Bronchial epithelial cell (primary cell): Measurements from ENCODE around the gene DPP6. TPM values are rescaled to one million over a fixed set of nuclear protein-coding genes. Genes with fewer than 3 reads are reported as not detected.
"Not testable (repeated sequence)": the region's sequence is repeated elsewhere in the genome, so short reads cannot be mapped to it uniquely, and the experiment has no call there.

Experiments
- DNase-seq: peaks from one replicate; pipeline ENCODE4 v3.0.0-alpha.2; 2010; ENCODE audit warnings: low read depth
- FAIRE-seq: peaks from 2 replicates; lab custom pipeline; 2011; peaks lifted over from hg19 to GRCh38; lab: Jason Lieb, UNC
- H3K27me3 ChIP-seq: 2 replicates; pipeline ENCODE4 v1.5.1; 2011; ENCODE audit warnings: low read length; ENCODE audit not compliant: control insufficient read depth, insufficient read depth
- H3K36me3 ChIP-seq: 2 replicates; pipeline ENCODE4 v1.5.1; 2011; ENCODE audit warnings: low read length; ENCODE audit not compliant: control insufficient read depth, insufficient read depth
- H3K4me3 ChIP-seq: 2 replicates; pipeline ENCODE4 v1.5.1; 2011; ENCODE audit warnings: mild to moderate bottlenecking, low read depth, low read length, control low read depth
- total RNA-seq: library from RNA; depleted of rRNA; stranded (reverse); fragments of >200 nt; gene quantifications from 2 replicates; pipeline ENCODE4 v1.2.1, GENCODE V29; 2014

The DPP6 gene
- total RNA-seq = not detected in 2 replicates

DNA sequence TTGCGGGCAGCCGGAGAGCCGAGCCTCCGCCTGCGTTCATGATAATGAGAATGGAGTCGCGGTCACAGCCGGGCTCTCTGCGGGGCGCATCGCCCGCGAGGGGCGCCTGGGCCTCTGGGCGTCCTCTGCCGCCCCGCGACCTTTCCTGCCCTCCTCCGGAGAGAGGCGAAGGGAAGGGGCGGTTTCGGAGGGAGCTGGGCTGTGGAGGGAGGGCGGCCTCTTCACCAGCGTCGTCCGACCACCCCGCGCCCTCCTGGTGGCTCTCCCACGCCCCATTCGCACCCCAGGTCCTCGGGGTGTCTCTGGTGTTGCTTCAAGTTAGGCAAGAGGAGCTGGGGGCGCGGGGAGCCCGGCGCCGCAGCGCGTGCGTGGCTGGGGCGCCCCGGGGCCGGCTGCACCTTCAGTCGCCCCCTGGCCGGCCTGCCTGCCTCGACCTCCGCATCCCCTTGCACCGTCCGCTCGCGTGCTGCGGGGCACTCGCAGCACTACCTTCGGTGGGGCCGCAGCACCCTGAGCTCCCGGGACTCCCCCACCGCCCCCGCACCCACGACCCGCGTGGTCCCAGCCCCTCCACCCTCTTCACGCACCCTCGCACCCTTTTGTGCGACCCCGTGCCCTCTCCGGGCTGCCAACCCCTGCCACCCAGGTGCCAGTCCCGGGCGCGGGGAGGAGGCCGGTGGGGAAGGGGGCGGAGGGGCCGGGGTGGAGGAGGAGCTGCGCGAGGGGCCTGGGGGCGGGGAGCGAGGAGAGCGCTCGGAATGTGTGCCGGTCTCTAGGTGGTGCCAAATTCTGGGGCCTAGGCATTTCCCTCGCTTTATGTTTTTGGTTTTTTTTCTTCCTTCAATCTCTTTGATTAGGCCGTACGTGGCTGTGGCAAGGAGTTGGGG, at the start of gene DPP6:
Gene DPP6, plus strand, starts transcription at position 756 of the 887 bp plus-strand sequence.
- not testable (repeated sequence) for DNase-seq, H3K4me3 ChIP-seq, FAIRE-seq, H3K27me3 ChIP-seq, H3K36me3 ChIP-seq

DNA sequence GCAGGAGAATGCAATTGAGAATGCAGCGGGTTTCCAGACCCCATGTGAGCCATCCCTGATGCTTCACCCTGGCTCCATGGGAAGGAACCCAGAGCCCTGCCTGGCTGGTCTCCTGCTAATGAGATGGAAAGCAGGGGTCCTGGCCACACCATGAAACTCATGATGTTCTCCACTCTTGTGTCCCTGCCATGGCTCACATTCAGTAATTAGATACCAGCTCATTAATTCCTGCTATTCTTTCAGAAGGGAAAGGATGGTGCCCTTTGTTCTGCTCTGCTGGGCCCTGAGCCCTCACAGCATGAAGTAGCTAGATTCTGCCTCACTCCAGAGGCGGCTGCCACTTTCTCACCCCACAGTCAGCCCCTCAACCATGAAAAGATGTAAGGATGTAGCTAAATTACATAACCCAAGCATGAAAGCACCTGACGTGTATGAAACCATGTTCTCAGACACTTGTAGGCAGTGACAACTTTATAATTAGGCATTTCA, 42.7 kb upstream of the DPP6 start:
- H3K27me3 ChIP-seq, H3K36me3 ChIP-seq, H3K4me3 ChIP-seq, DNase-seq, FAIRE-seq: not testable (repeated sequence)

DNA sequence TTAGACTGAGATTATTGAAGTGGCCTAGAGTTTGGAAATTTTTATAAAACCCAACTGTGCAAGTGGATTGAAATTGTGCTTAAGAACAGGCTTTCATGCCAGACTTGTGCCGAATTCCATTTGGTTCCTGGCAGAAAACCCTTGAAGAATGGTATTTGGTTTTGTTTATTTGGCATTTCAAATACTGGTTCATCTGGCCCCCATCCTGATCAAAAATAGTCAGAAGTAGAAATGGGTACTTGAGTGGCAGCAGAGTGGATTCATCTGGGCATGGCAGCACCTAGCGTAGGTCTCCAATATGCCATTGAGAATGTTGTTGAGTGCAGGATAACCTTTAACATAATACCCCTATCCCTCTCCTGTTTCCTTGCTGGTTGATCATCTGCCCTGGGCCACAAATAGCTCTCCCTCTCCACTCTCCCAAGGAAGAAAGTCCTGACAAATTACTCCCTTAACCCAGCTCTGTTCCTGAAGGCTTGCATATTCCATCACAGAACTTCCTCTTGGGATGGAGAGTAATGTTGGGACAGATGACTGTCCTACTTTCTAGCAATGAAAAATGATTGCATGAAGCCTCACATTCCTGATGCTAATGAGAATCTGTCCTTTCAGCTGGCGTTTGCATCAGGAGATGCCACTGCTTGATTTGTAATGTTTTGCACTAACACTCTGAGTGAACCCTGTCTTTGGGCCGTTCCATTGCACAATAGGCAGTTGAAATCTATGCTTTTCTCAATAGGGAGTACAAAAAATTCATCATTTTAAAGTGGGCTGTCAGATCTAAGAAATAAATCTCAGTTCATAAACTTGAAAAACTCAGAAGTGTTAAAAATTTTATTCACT, 41.3 kb upstream of the DPP6 start:
- not testable (repeated sequence) for H3K27me3 ChIP-seq, H3K36me3 ChIP-seq, FAIRE-seq, DNase-seq, H3K4me3 ChIP-seq

DNA sequence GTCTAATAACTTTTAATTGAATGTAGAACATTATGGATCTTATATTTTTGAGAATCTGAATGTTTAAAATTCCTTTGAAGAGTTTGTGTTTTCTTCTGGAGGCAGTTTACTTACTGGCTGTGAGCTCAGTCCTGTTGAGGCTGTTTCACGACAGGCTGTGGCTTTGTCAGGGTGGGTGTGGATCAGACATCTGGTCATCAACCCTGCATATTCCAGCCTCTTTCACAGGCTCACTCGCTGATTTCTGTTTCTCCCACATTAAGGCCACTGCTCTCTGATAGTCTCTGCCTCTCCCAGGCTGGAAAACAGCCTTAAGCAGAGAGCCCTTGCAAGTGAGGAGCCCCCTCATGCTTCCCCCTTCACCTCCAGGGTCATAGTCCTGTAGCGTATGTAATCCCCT, 39.4 kb upstream of the DPP6 start:
- H3K27me3 ChIP-seq, DNase-seq, H3K36me3 ChIP-seq, FAIRE-seq, H3K4me3 ChIP-seq: not testable (repeated sequence)

DNA sequence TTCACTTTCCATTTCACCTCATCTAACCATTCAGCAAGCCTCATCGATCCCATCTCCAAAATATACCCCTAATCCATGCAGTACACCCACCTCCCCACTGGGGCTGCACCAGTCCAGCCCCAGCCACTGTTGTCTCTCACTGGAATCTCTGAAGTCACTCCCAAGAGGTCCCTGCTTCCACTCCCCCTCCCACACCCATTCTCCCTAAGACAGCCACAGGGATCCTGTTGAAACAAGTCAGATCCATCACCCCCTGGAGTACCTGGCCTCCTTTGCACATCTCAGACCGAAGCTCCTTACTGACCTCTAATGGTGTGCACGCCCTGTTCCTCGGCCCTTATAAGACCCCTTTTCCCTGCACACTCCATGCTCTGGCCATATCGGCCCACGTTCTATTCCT, 36.6 kb upstream of the DPP6 start:
- not testable (repeated sequence) for H3K36me3 ChIP-seq, H3K4me3 ChIP-seq, DNase-seq, FAIRE-seq, H3K27me3 ChIP-seq

DNA sequence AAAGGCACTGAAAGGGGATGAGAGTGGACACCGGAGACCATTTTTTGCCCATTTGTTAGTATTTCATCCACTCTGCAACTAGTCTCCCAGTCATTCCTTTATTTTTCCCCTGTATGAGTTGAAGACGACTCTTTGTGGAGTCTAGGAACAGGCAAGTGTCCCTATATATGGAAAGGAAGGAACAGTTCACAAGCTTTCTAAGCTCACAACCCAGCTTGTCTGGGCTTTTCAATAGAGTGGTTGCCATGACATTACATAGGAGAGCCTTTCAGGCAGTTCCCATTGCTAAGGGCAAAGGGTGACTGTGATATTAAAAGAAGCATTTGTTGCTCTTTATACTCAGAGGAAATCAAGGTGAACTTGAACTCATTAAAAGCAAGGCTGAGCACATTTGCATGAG, 33.8 kb upstream of the DPP6 start:
- DNase-seq, FAIRE-seq, H3K27me3 ChIP-seq, H3K4me3 ChIP-seq, H3K36me3 ChIP-seq: not testable (repeated sequence)

DNA sequence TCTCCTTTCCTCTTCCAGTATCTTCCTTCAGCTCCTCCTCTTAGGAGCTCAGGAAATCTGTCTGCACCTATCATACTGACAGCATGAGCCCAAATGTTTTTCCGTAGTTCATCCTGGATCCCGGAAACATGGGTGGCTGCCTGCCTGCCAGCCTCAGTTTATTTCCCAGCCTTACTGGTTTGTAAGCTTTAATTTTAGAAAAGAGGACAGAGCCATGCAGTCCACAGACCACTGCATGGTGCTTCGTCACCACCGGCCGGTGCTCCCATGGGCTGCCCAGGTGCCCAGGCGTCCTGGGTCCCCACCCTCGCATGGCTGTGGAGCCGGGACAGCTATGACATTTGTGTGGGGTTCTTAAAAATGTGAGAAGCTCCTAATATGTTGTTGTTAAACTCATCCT, 24.4 kb upstream of the DPP6 start:
- FAIRE-seq, H3K4me3 ChIP-seq, DNase-seq, H3K36me3 ChIP-seq, H3K27me3 ChIP-seq: not testable (repeated sequence)

DNA sequence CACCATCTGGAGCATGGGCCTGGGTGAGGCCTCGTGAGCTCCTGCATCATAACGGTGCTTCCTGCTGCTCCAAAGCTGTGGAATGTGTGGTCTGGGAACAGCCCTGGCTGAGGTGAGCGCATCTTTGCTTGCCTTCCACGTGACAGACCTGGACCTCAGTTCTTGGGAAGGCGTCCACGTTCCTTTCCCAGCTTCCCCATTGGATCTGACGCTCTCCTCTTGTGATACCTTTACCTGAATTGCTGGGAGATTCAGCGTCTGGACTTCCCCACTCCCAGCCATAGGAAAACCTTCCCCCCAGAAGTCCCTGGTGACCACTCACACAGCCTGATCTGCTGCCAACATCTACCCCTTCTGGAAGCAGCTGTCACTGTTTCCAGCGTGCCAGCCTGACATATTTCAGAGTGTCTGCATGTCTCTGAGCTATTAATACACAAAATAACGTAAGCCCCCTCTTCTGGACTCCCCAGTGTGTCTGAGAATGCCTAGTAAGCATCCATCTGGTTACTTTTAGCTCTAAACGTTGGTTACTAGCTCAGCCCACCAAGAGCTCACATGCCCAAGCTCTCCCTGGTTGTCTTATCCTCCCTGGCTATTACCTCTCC, 21.6 kb upstream of the DPP6 start:
- FAIRE-seq, H3K36me3 ChIP-seq, H3K27me3 ChIP-seq, H3K4me3 ChIP-seq, DNase-seq: not testable (repeated sequence)

DNA sequence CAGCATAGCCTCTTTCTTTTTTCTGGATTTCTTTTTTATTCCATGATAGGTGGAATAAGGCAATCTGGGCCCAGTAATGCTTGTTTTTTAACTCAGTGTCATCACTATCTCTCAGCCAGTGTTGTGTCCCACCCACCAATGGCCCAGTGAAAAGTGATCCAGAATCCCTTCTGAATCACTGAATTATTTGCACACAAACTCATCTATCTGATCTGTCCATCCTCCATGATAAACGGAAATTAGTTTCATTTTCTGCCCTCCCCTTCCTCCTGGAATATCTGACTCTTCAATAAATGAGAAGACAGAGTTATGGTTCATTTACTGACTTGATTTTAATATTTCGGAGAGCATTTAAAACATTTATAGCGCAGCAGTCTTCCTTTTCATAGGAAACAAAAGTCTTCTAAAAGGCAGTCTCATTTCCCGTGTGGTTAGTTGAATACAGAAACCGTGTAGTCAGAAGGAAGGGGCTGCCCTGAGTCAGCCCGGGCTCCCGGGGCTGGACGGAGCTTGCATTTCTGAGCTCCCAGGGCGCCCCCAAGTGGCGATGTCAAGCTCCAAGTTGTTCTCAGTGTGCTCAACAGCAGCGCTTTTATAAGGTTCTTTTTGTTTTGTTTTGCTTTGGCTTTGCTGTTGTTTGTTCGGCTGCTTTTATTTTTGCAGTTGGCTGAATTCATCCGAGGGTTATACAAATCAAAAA, 12.6 kb upstream of the DPP6 start:
- FAIRE-seq, H3K4me3 ChIP-seq, H3K27me3 ChIP-seq, H3K36me3 ChIP-seq, DNase-seq: not testable (repeated sequence)

DNA sequence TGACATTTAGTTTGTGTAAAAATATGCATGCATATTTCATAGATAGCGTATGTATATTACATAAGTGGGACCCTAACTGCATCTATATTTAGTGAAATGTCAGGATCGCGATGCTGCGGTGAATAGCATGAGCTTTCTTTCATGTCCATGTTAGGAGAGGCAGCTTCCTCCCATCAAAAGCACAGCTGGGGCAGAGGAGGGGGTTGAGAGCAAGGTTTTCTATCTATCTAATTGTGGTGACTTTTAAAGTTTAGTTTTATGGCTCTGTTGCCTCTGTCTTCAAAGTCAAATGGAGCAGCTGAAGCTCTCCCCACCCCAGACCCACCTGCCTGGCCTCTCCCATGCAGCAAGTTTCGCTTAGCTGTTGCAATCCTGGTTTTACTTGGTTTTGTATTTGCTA, 1.8 kb upstream of the DPP6 start:
- H3K27me3 ChIP-seq, H3K36me3 ChIP-seq, H3K4me3 ChIP-seq, DNase-seq, FAIRE-seq: not testable (repeated sequence)

DNA sequence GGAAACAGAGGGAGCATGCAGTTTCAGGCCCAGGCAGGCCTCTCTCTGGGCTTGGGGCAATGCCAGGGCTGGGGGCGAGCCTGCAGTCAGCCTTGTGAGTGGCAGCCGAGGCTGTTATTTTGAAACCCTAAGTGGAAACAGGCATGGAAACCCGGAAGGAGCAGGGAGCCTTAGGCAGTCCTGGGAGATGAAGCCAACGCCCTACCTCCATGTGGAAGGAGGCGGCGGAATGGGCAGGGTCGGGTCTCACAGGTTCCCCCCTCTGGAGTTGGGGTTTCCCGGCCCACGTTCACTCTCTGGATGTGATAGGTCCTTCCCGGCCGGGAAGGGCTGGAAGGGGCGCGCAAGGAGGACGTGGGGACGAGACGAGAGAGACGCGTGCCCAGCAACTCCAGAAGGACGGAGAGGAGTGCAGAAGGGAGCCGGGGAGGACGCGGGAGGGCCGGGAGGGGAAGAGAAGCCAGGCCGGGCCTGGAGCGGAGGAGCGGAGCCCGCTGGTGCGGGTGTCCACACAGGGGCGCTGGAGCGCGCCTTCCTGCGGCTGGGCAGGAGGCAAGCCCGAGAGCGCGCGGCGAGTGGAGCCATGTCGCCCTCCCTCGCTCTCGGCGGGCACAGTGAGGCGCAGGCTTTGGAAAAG, 1.1 kb upstream of the DPP6 start:
- H3K4me3 ChIP-seq, FAIRE-seq, H3K36me3 ChIP-seq, H3K27me3 ChIP-seq: not testable (repeated sequence)
- peak; percentile 26 for DNase-seq

DNA sequence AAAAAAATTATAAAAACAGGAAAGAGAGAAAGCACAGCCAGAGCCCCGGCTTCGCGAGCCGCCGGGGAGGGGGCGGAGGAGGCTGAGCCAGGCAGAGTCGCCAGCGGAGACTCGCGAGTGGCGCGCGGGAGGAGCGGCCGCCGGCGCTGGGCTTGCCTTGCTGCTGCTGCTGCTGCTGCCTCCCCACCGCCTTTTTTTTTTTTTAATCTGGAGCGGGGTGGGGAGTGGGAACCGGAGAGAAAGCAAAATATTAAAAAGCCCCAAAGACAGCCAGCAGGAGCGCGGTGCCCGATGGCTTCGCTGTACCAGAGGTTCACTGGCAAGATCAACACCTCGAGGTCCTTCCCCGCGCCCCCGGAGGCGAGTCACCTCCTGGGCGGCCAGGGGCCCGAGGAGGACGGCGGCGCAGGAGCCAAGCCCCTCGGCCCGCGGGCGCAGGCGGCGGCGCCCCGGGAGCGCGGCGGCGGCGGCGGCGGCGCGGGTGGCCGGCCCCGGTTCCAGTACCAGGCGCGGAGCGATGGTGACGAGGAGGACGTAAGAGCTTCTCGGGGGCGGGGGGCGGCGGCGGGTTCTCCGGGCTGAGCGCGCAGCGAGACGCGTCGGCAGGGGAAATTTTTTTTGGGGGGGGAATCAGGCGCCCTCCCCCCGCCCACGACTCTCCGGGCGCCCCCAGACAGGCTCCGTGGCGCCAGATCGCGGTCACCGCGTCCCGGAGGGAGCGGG, 493 bp downstream of the DPP6 start:
- not testable (repeated sequence) for H3K4me3 ChIP-seq, FAIRE-seq, H3K27me3 ChIP-seq, H3K36me3 ChIP-seq, DNase-seq
